Neural progenitor cell (in vitro differentiated cells): Measurements from ENCODE around the gene IL21. TPM values are rescaled to one million over a fixed set of nuclear protein-coding genes. Genes with fewer than 3 reads are reported as not detected.

Source experiments
- DNase-seq: peaks from one replicate; pipeline ENCODE4 v3.0.0-alpha.2; 2016; ENCODE audit warnings: low spot score
- H2AFZ ChIP-seq: fragments of 200-600 bp; sonication (generic); replicated peaks from 2 replicates; pipeline ENCODE4 v1.6.1; 2016; ENCODE audit warnings: antibody characterized with exemption
- H3F3A ChIP-seq: fragments of 200-600 bp; sonication (generic); 2 replicates; pipeline ENCODE4 v1.6.1; 2016; ENCODE audit warnings: antibody characterized with exemption, low read depth
- H3K27ac ChIP-seq: fragments of 200-600 bp; sonication (generic); 2 replicates; pipeline ENCODE4 v1.5.1; 2016; ENCODE audit warnings: mild to moderate bottlenecking
- H3K27me3 ChIP-seq: fragments of 200-600 bp; sonication (generic); 2 replicates; pipeline ENCODE4 v1.6.1; 2016; ENCODE audit warnings: mild to moderate bottlenecking, moderate library complexity
- H3K36me3 ChIP-seq: fragments of 200-600 bp; sonication (generic); 2 replicates; pipeline ENCODE4 v1.5.1; 2016
- H3K4me1 ChIP-seq: fragments of 200-600 bp; sonication (generic); 2 replicates; pipeline ENCODE4 v1.6.1; 2016; ENCODE audit warnings: mixed run types
- H3K4me2 ChIP-seq: fragments of 200-600 bp; sonication (generic); 2 replicates; pipeline ENCODE4 v1.6.1; 2016
- H3K4me3 ChIP-seq: fragments of 200-600 bp; sonication (generic); 2 replicates; pipeline ENCODE4 v1.5.1; 2016
- H3K79me2 ChIP-seq: fragments of 200-600 bp; sonication (generic); 2 replicates; pipeline ENCODE4 v1.6.1; 2016; ENCODE audit warnings: low read depth
- H3K9ac ChIP-seq: fragments of 200-600 bp; sonication (generic); 2 replicates; pipeline ENCODE4 v1.6.1; 2016
- H3K9me3 ChIP-seq: fragments of 200-600 bp; sonication (generic); 2 replicates; pipeline ENCODE4 v1.5.1; 2016; ENCODE audit warnings: low read depth
- H4K20me1 ChIP-seq: fragments of 200-600 bp; sonication (generic); 2 replicates; pipeline ENCODE4 v1.6.1; 2016; ENCODE audit warnings: low read depth
- H3K27ac Mint-ChIP-seq: 3 replicates; pipeline ENCODE4 v1.8.0; 2021; ENCODE audit warnings: mixed read lengths
- H3K27me3 Mint-ChIP-seq: 2 replicates; pipeline ENCODE4 v1.8.0; 2022; ENCODE audit warnings: low read depth, mild to moderate bottlenecking, inconsistent platforms, moderate library complexity, mixed read lengths; ENCODE audit not compliant: insufficient read depth
- H3K36me3 Mint-ChIP-seq: 3 replicates; pipeline ENCODE4 v1.8.0; 2021; ENCODE audit warnings: mixed read lengths
- H3K4me1 Mint-ChIP-seq: 3 replicates; pipeline ENCODE4 v1.8.0; 2021; ENCODE audit warnings: mixed read lengths
- H3K4me3 Mint-ChIP-seq: 3 replicates; pipeline ENCODE4 v1.8.0; 2021; ENCODE audit warnings: mild to moderate bottlenecking, moderate library complexity, mixed read lengths
- H3K9me3 Mint-ChIP-seq: 3 replicates; pipeline ENCODE4 v1.8.0; 2020; ENCODE audit warnings: mixed read lengths
- CTCF ChIP-seq: fragments of 200-600 bp; sonication (generic); IDR thresholded peaks from 2 replicates; pipeline ENCODE4 v1.5.1; 2017; ENCODE audit warnings: antibody characterized with exemption, mild to moderate bottlenecking
- EZH2 ChIP-seq: fragments of 200-600 bp; sonication (generic); IDR thresholded peaks from 2 replicates; pipeline ENCODE4 v1.6.1; 2017; ENCODE audit warnings: antibody characterized with exemption, mild to moderate bottlenecking, moderate library complexity
- EZH2phosphoT487 ChIP-seq: fragments of 200-600 bp; sonication (generic); IDR thresholded peaks from 2 replicates; pipeline ENCODE4 v1.6.1; 2017; ENCODE audit warnings: antibody characterized with exemption
- total RNA-seq: library from RNA; depleted of rRNA; stranded (reverse); fragments of >200 nt; gene quantifications from 2 replicates; pipeline ENCODE4 v1.2.3, GENCODE V29; 2015; ENCODE audit warnings: low replicate concordance

The IL21 gene
- total RNA-seq, 1 donor from 2014 or later, result not detected

GRCh38 chr4:122619611-122620010 is 1.3 kb downstream of the IL21 start:
- TF ChIP-seq CTCF (no peak), EZH2phosphoT487 (no peak), EZH2 (no peak)
- Histone ChIP-seq H3K27ac (no peak overlapping the region), H3K27me3 (no peaks in the 10 kb centered on the region), H3K4me1 (no peaks in the 10 kb centered on the region), H3K79me2 (no peaks in the 10 kb centered on the region), H3K4me2 (no peak overlapping the region), H3K9ac (no peak overlapping the region), H3F3A (no peaks in the 10 kb centered on the region), H2AFZ (no peak overlapping the region), H3K9me3 (no peaks in the 10 kb centered on the region), H3K4me3 (no peak overlapping the region), H3K36me3 (no peaks in the 10 kb centered on the region), H4K20me1 (no peaks in the 10 kb centered on the region)
- H3K36me3 Mint-ChIP-seq, result no peaks in the 10 kb centered on the region
- DNase-seq, result no peak
- no peak overlapping the region for H3K4me3 Mint-ChIP-seq
- H3K4me1 Mint-ChIP-seq, result no peaks in the 10 kb centered on the region
- H3K9me3 Mint-ChIP-seq, result no peaks in the 10 kb centered on the region
- H3K27me3 Mint-ChIP-seq, result peaks cover 2% of the 10 kb centered on the region
- no peak overlapping the region for H3K27ac Mint-ChIP-seq

DNA sequence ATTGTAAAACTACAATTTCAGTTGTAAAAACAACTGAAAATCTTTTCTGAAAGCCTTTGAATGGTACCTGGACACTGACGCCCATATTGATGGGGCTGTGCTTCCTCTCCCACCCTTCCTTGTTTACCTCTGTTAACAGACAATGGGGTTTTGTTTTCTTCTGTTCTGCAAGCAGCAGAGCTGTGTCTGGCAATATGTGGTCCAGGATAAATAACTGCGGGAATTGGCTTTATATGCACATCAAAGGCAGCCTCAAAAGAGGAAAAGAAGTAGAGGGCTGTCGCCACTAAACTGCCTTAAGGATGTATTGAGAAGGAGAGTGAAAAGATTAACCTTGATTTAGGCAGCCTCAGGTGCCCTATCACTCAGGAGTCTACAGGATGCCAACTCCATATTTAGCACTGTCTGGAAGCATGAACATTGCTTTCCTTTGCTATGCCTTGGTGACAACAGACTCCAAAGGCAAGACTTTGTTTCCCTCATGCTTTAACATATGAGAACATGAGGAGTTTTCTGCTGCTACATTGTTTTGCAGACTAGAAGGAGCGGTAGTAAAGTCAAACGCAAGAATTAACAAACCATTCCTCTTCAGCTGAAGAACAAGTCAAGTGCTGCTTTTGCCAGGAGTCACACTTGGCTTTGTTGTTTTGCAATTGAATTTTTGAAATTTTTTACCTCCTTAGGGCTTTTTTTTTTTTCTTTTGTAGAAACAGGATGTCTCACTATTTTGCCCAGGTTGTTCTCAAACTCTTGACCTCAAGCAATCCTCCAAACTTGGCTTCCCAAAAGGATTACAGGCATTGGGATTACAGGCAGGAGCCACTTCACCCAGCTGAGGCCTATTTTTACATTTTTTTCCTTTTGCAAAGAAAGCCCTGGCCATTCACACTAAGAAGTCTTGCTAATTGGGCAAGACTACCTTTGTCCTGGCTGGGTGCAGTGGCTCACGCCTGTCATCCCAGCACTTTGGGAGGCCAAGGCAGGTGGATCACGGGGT is 3.0 kb downstream of the IL21 start:
- H2AFZ ChIP-seq, result no peak overlapping the region
- no peak overlapping the region for H3K4me2 ChIP-seq
- Mint-ChIP-seq H3K9me3 (no peaks in the 10 kb centered on the region), H3K27ac (no peak overlapping the region), H3K4me3 (no peak overlapping the region), H3K36me3 (no peaks in the 10 kb centered on the region), H3K27me3 (peaks cover 2% of the 10 kb centered on the region), H3K4me1 (no peaks in the 10 kb centered on the region)
- no peaks in the 10 kb centered on the region for H3K27me3 ChIP-seq
- no peak overlapping the region for H3K4me3 ChIP-seq
- no peak for DNase-seq
- H3K4me1 ChIP-seq, result no peaks in the 10 kb centered on the region
- no peaks in the 10 kb centered on the region for H3K9me3 ChIP-seq
- no peak overlapping the region for H3K9ac ChIP-seq
- no peaks in the 10 kb centered on the region for H3K79me2 ChIP-seq
- TF ChIP-seq CTCF (no peak), EZH2 (no peak), EZH2phosphoT487 (no peak)
- H3K36me3 ChIP-seq, result no peaks in the 10 kb centered on the region
- no peaks in the 10 kb centered on the region for H3F3A ChIP-seq
- H3K27ac ChIP-seq, result no peak overlapping the region
- no peaks in the 10 kb centered on the region for H4K20me1 ChIP-seq

DNA sequence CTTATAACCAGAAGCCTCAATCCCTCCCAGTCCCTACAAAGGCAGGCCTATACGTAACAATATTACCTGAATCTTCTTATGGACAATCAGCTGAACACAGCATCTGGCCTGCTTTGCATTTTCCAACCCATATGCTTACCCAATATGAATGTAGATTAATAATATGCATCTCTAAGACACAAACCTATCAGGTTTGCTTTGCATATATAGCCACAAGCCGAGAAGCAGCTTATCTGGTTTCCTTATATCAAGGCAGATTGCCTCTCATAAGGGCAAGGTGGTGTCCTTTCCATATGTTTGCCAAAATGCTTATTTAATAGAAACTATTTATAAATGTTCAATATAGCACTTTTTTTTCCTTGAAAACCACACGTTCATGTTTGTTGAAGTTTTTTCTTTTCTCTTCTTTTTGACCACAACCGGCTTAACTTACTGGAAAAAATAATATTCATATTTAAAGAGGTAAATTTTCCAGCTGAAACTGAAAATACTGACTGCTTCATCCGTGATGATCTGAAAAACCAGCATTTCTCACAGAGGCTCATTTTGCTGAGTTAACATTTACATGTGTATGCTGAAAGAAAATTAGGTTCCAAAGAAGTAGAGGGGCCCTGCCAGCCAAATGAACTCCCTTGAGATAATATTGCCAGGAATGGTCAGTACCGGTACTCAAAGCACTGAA is 3.8 kb downstream of the IL21 start:
- no peaks in the 10 kb centered on the region for H3K9me3 Mint-ChIP-seq
- Histone ChIP-seq H3K4me1 (no peaks in the 10 kb centered on the region), H3K9me3 (no peaks in the 10 kb centered on the region), H3K79me2 (no peaks in the 10 kb centered on the region), H3K4me2 (no peak overlapping the region), H3F3A (no peaks in the 10 kb centered on the region), H4K20me1 (no peaks in the 10 kb centered on the region), H3K36me3 (no peaks in the 10 kb centered on the region), H3K9ac (no peak overlapping the region), H3K27ac (no peak overlapping the region), H3K4me3 (no peak overlapping the region), H3K27me3 (no peaks in the 10 kb centered on the region), H2AFZ (no peak overlapping the region)
- no peak overlapping the region for H3K27ac Mint-ChIP-seq
- H3K27me3 Mint-ChIP-seq, result peaks cover 2% of the 10 kb centered on the region
- TF ChIP-seq EZH2phosphoT487 (no peak), CTCF (no peak), EZH2 (no peak)
- DNase-seq, result no peak
- H3K4me1 Mint-ChIP-seq, result no peaks in the 10 kb centered on the region
- H3K4me3 Mint-ChIP-seq, result no peak overlapping the region
- no peaks in the 10 kb centered on the region for H3K36me3 Mint-ChIP-seq
